Heart left ventricle (tissue), 13 donors: ENCODE measurements around the gene SMURF1.

Source experiments
- POLR2A ChIP-seq, 2 donors: fragments of 450-650 bp; IDR thresholded peaks; one replicate each; pipeline ENCODE4 v1.6.1; 2017; ENCODE audit warnings: antibody characterized with exemption in 2 of 2, mild to moderate bottlenecking in 2 of 2, moderate library complexity in 2 of 2
- TF ChIP-seq, protein P1 (sequence below), 12 donors: fragments of 200-600 bp; sonication (generic) in 4 of 12; IDR thresholded peaks; one replicate each; pipeline versions ENCODE4 v1.5.0 to v1.8.0; 2018 to 2022; ENCODE audit warnings: antibody characterized with exemption in 12 of 12, mild to moderate bottlenecking in 5 of 12
- donor health status: ischemic (EF 13 %, LVEDD 7.1; RV severe dilation, severe dysfunction).
- donor health status: DM: no; HTN: yes; CAD: no.
- donor health status: DM: no; HTN: no; CAD: no.
- donor health status: ischemic (EF 25% LVEDD 6.9; RV normal size, moderate dysfunction).
- donor health status: ischemic (EF 25% LVEDD 5.7; RV mildly dilated, moderate dysfunction).
- donor health status: ischemic (EF 35%, LVEDD 5.7; RV mildly dilated, moderate dysfunction).
- donor health status: nonischemic (EF 11% LVEDD 7.7; RV severe dilation, severe dysfunction).
- donor health status: DM: yes; HTN: yes; CAD: no.
- donor health status: PGD.
- donor health status: ischemic (EF 29% LVEDD 5.4; RV normal size, mild dysfunction).
- donor health status: nonischemic (EF 23%, LVEDD 6.1; RV moderate dilation, normal function).

DNA sequence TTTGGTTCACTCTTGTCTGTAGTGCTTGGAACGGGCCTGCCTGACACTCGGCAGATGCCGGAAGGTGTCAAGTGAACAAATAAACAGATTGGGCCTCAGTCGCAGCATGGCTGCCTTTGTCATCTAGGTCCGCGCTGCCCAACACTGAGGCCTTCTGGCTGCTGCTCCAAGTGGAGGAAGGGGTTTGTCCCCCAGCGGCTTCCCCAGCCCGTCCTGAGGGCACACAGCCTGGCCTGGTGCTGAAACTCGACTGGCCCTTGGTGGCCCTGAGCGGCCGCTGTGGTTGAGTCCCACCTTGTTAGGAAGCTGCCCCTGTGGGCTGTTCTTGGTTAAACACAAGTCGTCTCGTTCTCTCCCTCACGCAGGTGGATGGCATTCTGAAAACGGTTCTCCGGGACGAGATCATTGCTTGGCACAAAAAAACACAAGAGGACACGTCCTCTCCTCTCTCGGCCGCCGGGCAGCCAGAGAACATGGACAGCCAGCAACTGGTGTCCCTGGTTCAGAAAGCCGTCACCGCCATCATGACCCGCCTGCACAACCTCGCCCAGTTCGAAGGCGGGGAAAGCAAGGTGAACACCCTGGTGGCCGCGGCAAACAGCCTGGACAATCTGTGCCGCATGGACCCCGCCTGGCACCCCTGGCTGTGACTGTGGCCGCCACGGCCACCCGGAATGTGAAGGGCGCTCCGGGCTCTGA, 132.1 kb downstream of the SMURF1 start:
- TF ChIP-seq, protein P1, sequence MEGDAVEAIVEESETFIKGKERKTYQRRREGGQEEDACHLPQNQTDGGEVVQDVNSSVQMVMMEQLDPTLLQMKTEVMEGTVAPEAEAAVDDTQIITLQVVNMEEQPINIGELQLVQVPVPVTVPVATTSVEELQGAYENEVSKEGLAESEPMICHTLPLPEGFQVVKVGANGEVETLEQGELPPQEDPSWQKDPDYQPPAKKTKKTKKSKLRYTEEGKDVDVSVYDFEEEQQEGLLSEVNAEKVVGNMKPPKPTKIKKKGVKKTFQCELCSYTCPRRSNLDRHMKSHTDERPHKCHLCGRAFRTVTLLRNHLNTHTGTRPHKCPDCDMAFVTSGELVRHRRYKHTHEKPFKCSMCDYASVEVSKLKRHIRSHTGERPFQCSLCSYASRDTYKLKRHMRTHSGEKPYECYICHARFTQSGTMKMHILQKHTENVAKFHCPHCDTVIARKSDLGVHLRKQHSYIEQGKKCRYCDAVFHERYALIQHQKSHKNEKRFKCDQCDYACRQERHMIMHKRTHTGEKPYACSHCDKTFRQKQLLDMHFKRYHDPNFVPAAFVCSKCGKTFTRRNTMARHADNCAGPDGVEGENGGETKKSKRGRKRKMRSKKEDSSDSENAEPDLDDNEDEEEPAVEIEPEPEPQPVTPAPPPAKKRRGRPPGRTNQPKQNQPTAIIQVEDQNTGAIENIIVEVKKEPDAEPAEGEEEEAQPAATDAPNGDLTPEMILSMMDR (IDR thresholded peaks at IDR 0.05): no peak
- TF ChIP-seq POLR2A (IDR thresholded peaks at IDR 0.05): no peak
